Spleen (tissue), 7 donors: ENCODE measurements around the gene COPS8.

Experiments
- POLR2AphosphoS5 ChIP-seq, 3 donors: sonication (generic); formaldehyde crosslinking; IDR thresholded peaks; one replicate each; pipeline ENCODE4 v1.5.1; 2017; ENCODE audit warnings: antibody characterized with exemption in 3 of 3
- TF ChIP-seq, protein P1 (sequence below), 11 experiments: fragments of 200-600 bp in 7 of 11; fragments of 450-650 bp in 4 of 11; sonication (generic) in 4 of 11; IDR thresholded peaks in 8 of 11; conservative IDR thresholded peaks in 3 of 11; 1 replicate in 7 of 11; 2 replicates in 4 of 11; pipeline versions ENCODE4 v1.4.0 to v1.8.0; 2016 to 2021; ENCODE audit warnings: antibody characterized with exemption in 11 of 11, inconsistent platforms in 4 of 11, mild to moderate bottlenecking in 1 of 11
- donor health status: DM: no; HTN: no; CAD: no; lungs with moderate emphysema.
- donor health status: DM: no; HTN: no; CAD: no.
- donor health status: DM: no; HTN: no; CAD: no.

DNA sequence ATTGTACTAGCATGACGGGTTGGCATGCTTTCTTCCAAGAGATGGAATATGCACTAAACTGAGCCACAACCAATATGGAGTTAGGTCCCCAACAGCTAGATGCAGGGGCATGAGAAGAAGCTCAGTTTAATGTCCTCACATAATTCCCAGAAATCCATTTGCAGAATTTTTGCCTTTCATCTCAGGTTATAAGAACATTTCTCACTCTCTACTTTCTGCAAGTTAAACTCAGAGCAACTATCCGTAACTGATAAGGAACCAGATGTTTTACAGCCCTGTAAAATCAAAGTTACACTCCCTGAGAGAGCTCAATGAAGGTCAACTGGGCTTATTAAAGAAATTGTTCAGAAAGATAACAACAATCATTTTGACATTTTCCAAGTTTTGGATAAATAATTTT lies 30.7 kb downstream of the COPS8 start:
- TF ChIP-seq POLR2AphosphoS5 (IDR thresholded peaks at IDR 0.05), result no peak
- TF ChIP-seq, protein P1, sequence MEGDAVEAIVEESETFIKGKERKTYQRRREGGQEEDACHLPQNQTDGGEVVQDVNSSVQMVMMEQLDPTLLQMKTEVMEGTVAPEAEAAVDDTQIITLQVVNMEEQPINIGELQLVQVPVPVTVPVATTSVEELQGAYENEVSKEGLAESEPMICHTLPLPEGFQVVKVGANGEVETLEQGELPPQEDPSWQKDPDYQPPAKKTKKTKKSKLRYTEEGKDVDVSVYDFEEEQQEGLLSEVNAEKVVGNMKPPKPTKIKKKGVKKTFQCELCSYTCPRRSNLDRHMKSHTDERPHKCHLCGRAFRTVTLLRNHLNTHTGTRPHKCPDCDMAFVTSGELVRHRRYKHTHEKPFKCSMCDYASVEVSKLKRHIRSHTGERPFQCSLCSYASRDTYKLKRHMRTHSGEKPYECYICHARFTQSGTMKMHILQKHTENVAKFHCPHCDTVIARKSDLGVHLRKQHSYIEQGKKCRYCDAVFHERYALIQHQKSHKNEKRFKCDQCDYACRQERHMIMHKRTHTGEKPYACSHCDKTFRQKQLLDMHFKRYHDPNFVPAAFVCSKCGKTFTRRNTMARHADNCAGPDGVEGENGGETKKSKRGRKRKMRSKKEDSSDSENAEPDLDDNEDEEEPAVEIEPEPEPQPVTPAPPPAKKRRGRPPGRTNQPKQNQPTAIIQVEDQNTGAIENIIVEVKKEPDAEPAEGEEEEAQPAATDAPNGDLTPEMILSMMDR (IDR thresholded peaks at IDR 0.05 in 8 of 11, conservative IDR thresholded peaks at IDR 0.05 in 3 of 11), result no peak
